ENCODE results near the gene DEPDC5.

DEPDC5 gene

DNA sequence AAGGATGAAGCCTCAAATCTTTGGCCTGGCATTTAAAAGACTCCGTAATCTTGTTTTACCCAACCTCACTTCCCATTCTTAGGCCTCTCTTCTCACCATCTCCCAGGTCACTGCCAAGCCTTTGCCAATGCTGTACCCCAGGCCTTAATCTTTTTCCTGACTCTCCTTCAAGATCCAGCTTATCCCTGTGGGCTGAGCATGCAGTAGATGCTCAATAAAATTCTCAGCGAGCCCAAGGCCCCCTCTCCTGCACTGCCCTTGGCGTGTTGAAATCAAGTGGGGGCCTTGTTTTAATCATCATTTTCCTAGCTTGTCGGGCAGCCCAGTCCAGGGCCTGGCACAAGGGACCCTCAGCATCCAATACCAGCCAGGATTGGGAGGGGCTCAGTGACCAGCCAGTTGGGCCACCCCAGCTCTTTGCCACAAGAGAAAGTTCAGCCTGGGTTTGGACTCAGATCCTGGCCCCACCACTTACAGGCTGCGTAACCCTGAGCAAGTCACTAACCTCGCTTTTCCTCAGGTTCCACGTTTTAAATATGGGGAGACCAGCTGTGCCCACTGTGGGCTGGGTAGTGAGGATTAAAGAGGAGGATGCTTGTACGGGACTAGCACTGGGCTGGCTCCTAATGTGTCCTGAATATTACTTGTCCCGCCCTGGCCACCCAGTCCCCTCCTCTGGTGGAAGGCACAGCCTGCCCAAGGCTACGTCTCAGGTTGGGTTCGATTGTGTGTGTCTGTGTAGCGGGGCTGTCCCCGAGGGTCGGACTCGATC, 189.6 kb downstream of the DEPDC5 start:
- TF ChIP-seq, protein P1, sequence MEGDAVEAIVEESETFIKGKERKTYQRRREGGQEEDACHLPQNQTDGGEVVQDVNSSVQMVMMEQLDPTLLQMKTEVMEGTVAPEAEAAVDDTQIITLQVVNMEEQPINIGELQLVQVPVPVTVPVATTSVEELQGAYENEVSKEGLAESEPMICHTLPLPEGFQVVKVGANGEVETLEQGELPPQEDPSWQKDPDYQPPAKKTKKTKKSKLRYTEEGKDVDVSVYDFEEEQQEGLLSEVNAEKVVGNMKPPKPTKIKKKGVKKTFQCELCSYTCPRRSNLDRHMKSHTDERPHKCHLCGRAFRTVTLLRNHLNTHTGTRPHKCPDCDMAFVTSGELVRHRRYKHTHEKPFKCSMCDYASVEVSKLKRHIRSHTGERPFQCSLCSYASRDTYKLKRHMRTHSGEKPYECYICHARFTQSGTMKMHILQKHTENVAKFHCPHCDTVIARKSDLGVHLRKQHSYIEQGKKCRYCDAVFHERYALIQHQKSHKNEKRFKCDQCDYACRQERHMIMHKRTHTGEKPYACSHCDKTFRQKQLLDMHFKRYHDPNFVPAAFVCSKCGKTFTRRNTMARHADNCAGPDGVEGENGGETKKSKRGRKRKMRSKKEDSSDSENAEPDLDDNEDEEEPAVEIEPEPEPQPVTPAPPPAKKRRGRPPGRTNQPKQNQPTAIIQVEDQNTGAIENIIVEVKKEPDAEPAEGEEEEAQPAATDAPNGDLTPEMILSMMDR (IDR thresholded peaks at IDR 0.05; ENCODE audit: low read depth, low read length): no peak
- H3K4me3 ChIP-seq (ENCODE audit: low read depth, low read length): peak overlapping the region; percentile 97

DNA sequence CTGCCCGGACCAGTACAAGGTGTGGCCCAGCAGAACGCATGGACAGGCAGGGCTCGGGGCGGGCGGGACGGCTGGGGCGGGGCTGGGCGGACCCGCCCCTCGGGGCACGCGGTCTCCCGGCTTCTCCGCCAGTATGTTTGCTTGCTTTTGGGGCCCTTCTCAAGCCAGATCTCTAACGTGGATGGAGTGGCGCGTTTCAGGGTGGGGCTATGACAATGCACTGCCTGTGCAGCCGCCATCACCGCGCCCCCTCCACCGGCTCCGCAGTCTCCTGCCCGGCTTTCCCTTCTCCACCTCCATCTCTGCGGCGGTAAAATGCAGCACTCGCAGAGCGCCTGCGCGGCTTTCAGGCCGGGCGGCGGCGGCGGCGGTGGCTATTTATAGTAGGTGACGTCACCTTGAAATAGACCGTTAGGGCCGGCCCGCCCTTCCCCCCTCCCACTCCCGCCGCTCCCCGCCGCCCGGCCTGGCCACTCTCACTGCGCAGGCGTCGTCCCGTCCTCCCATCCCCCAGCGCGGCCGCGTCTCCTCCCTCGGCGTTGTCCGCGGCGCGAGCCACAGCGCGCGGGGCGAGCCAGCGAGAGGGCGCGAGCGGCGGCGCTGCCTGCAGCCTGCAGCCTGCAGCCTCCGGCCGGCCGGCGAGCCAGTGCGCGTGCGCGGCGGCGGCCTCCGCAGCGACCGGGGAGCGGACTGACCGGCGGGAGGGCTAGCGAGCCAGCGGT, 190.3 kb downstream of the DEPDC5 start, which contains the start of gene YWHAH:
Gene YWHAH (plus strand): TSS at position 558 of the 722 bp plus-strand sequence. CDS start 199 bp downstream, outside the sequence.
- TF ChIP-seq, protein P1 (IDR thresholded peaks at IDR 0.05; ENCODE audit: low read depth, low read length): no peak
- H3K4me3 ChIP-seq (ENCODE audit: low read depth, low read length): peak within 1 kb of the TSS; percentile 97

DNA sequence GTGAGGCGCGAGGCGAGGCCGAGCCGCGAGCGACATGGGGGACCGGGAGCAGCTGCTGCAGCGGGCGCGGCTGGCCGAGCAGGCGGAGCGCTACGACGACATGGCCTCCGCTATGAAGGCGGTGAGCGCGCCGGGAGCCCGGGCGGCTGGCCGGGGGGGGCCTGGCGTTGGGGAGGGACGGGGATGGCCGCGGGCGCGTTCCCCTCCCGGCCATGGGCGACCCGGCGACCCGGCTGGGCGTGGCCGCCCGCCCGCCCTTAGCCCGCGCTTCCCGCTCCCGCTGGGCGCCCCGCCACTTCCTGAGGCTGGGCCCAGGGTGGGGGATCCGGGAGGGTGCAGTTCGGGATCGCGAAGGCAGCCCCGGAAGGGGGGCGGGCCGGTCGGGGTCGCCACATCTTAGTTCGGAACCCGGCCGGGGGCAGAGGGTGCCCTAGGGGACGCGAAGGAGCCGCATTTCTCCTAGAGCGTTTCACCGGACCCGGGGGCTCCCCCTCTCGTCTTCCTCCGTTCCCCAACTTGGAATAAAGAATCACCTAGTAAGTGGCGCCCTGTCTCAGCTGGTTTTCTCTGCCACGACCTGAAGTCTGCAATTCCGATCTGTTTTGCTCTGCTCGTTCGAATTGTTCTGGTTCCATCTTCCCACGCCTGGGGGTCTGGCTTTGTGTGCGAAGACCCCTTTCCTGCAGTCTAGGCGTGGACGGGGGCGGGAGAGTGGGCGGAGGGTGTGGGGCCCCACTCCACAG, 191.1 kb downstream of the DEPDC5 start:
- TF ChIP-seq, protein P1 (IDR thresholded peaks at IDR 0.05; ENCODE audit: low read depth, low read length): no peak
- H3K4me3 ChIP-seq (ENCODE audit: low read depth, low read length): peak overlapping the region; percentile 97

DNA sequence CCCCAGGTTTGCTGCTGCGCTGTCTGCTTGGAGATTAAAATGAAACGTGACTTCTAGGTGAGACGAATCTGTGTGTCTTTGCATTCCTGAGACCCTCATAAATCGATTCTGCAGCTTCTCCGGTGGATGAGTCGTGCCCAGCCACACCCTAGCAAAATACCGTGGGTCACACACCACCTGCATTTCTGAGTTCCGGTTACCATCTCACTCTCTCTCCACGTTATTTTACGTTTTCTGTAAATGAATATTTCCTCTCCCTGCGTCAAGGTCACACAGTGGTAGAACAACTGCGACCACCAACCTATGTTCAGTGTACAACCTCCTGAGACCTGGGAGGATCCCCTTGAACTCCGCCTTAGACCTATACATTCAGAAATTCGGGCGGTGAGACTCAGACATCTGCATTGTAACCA, 191.6 kb downstream of the DEPDC5 start:
- H3K4me3 ChIP-seq (ENCODE audit: low read depth, low read length): peak overlapping the region; percentile 97
- TF ChIP-seq, protein P1 (IDR thresholded peaks at IDR 0.05; ENCODE audit: low read depth, low read length): no peak

DNA sequence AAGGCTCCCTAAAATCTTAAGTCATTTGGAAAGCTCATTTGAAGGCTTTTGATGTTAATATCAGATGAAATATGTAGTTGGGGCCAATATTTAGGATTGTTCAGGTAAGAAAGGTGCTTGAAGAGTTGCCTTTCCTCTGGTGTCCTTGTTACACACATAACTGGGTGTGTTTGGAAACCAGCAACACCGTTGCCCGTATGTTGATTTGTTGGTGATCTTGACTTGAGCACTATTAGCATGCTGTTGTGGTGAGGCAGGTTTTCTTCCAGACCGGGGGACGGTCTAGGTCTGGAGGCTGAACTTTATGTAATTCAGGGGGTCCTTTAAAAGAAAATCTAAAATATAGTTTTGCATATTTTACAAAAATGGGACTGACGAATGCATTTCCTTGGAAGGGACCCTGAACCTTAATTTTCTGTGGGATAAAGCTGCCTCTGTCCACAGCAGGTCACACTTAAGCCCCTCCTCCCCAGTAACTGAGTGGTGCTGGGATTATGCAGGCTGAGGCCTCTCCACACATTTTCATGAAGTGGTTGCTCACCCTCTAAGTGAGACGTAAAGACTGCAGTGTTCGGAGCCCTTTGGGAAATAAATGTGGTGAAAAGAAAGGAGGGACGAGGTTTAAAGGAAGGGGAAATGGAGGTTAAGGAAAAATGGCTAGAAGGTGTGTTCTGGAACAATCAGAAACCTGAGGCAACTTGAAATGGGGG, 192.3 kb downstream of the DEPDC5 start:
- H3K4me3 ChIP-seq (ENCODE audit: low read depth, low read length): peak overlapping the region; percentile 97
- TF ChIP-seq, protein P1 (IDR thresholded peaks at IDR 0.05; ENCODE audit: low read depth, low read length): no peak

DNA sequence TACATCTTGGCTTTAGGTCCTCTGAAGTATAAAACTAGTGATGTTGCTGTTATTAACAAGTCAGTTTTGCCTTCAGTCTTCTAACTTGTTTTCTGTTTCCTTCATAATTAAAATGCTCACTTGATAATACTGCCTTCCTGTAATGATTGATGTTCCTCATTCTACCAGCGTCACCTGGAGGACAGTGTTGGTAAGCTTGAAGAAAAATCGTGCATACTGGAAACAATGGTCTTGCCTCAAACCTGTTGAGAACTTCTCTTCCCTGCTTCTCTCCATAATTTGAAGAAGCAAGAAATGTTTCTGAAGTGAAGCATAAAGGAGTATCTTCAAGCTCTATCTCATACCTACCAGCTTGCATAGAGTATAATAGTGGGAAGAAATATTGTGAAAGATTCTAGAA, 193.5 kb downstream of the DEPDC5 start:
- no peak overlapping the region; the same call in 1 of the 2 replicates for H3K4me3 ChIP-seq (ENCODE audit: low read depth, low read length)
- TF ChIP-seq, protein P1 (IDR thresholded peaks at IDR 0.05; ENCODE audit: low read depth, low read length): no peak
